Measurements from ENCODE around the gene PTPRM. TPM values are rescaled to one million over a fixed set of nuclear protein-coding genes. Genes with fewer than 3 reads are reported as not detected.

Gene PTPRM
- total RNA-seq, 1 experiment from 2014 or later = 45.6 TPM

- Histone ChIP-seq H3K9me2 (replicated peaks; ENCODE audit: low read length) (no peaks in the 10 kb centered on the region), H3K79me2 (ENCODE audit: low read length) (peaks cover 24% of the 10 kb centered on the region), H4K20me1 (ENCODE audit: low read length) (no peaks in the 10 kb centered on the region), H3K27me3 (ENCODE audit: low read length) (no peaks in the 10 kb centered on the region), H3F3A (ENCODE audit: low read length, unreplicated experiment) (no peaks in the 10 kb centered on the region), H3K36me3 (ENCODE audit: low read depth, low read length) (no peaks in the 10 kb centered on the region), H3K9me3 (ENCODE audit: low read length) (no peaks in the 10 kb centered on the region), H3K9ac (ENCODE audit: low read length) (no peak overlapping the region), H3K4me2 (ENCODE audit: low read length) (no peak overlapping the region), H3K4me1 (ENCODE audit: insufficient read depth, low read length) (peaks cover 19% of the 10 kb centered on the region), H2AFZ (ENCODE audit: low read length) (no peak overlapping the region), H3K27ac (ENCODE audit: low read length) (no peak overlapping the region), H3K4me3 (ENCODE audit: low read length) (no peak overlapping the region)
- ATAC-seq (no peak), DNase-seq (no peak)
- POLR2A ChIA-PET (ENCODE audit: unreplicated experiment) = no interaction called here
- no peak for TF ChIP-seq EZH2 (IDR thresholded peaks at IDR 0.05; ENCODE audit: low read length, unreplicated experiment)
- no peak for TF ChIP-seq CTCF (conservative IDR thresholded peaks at IDR 0.05; ENCODE audit: low read depth, low read length)
- intact Hi-C loops (cut with micrococcal nuclease) = loop anchor here (5.0 kb wide), 1 partner anchor 357 kb away; no protein-coding TSS in a partner anchor
- BruUV-seq (replicated peaks) = no TSS peak
- CTCF ChIA-PET = no interaction called here
Observed at GRCh38 chr18:7629416-7629815, 62.3 kb downstream of the PTPRM start.

GRCh38 chr18:7630731-7631442 lies 63.8 kb downstream of the PTPRM start:
- no peak overlapping the region for H3K27ac ChIP-seq (ENCODE audit: low read length)
- peaks cover 32% of the 10 kb centered on the region for H3K79me2 ChIP-seq (ENCODE audit: low read length)
- no peaks in the 10 kb centered on the region for H3F3A ChIP-seq (ENCODE audit: low read length, unreplicated experiment)
- H3K4me3 ChIP-seq (ENCODE audit: low read length) = no peak overlapping the region
- no peaks in the 10 kb centered on the region for H3K27me3 ChIP-seq (ENCODE audit: low read length)
- DNase-seq (no peak), ATAC-seq (no peak)
- intact Hi-C loops (cut with micrococcal nuclease) = no loop called here
- peaks cover 19% of the 10 kb centered on the region for H3K4me1 ChIP-seq (ENCODE audit: insufficient read depth, low read length)
- no peak overlapping the region for H3K9ac ChIP-seq (ENCODE audit: low read length)
- H3K9me2 ChIP-seq (replicated peaks; ENCODE audit: low read length) = no peaks in the 10 kb centered on the region
- H3K9me3 ChIP-seq (ENCODE audit: low read length) = no peaks in the 10 kb centered on the region
- TF ChIP-seq EZH2phosphoT487 (IDR thresholded peaks at IDR 0.05; ENCODE audit: borderline replicate concordance, low read length) = no peak
- no peak for TF ChIP-seq EZH2 (IDR thresholded peaks at IDR 0.05; ENCODE audit: low read length, unreplicated experiment)
- no peak for TF ChIP-seq CTCF (conservative IDR thresholded peaks at IDR 0.05; ENCODE audit: low read depth, low read length)
- H2AFZ ChIP-seq (ENCODE audit: low read length) = no peak overlapping the region
- no peaks in the 10 kb centered on the region for H3K36me3 ChIP-seq (ENCODE audit: low read depth, low read length)
- POLR2A ChIA-PET (ENCODE audit: unreplicated experiment) = no interaction called here
- no TSS peak for BruUV-seq (replicated peaks)
- H3K4me2 ChIP-seq (ENCODE audit: low read length) = no peak overlapping the region
- CTCF ChIA-PET = no interaction called here
- no peaks in the 10 kb centered on the region for H4K20me1 ChIP-seq (ENCODE audit: low read length)
